HG03280 (cell line): ENCODE data around the gene KRT33B.
"Not testable (repeated sequence)": the region's sequence is repeated elsewhere in the genome, so short reads cannot be mapped to it uniquely, and the experiment has no call there.

Experiments used
- ATAC-seq: cut with Tn5 transposase; IDR thresholded peaks from one replicate; pipeline ENCODE4 v1.9.1; 2021; ENCODE audit warnings: mild to moderate bottlenecking, moderate library complexity; ENCODE audit not compliant: unreplicated experiment

The KRT33B gene

GRCh38 chr17:41369713-41370112, at the start of gene KRT33B:
TSS of gene KRT33B (minus strand) at chr17:41369813. CDS start at chr17:41369750, 63 bp downstream.
- ATAC-seq = no peak

DNA sequence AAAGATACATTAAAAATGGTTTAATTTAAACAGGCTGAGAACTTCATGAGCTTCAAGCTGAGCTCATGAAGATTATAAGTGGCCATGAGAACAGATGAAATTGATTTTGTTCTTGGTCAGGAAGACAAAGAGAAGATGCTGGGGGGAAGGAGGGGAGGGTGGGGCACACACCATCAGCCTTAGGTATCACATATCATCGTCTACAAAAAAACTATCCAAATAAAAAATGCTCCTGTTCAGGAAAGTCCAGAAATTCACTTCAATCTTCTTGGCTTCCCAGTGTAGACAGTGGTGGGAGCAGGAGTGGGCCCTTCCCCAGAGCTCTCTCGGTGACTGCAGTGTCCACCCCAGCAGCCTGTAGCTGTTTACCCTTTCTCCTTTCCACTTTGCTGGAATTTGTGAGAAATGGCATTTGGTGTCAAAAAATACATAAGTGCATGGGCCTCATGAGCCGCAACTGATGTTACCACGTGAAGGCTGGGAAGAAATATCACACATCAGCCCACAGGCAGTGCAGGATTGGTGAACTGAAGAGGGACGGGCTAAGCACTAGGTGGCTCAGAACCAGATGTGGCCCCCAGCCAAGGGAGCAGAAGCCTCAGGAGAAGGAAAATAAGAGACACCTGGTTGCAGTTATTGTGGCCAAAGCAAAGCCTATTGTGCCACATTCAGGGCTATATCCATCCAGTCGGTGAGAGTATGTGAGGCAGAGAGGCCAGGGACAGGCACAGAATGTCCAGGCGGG, 48.7 kb upstream of the KRT33B start:
- no peak for ATAC-seq

GRCh38 chr17:41417576-41418015, 48.0 kb upstream of the KRT33B start:
- ATAC-seq = no peak

DNA sequence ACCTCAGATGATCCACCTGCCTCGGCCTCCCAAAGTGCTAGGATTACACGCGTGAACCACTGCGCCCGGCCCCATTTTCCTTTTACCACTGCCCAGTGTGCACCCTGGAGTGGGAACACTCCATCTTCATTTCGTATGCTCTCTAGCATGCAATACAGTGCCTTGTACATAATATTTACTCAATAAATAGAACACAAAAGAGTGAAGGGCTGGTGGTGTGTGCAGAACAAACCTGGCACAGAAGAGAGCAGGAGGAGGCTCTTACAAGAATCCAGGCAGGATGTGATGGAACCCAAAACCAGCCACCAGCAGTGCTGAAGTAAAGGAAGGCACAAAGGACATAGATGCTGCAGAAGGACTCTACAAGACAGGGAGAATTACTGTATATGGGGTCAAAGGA, 47.5 kb upstream of the KRT33B start:
- ATAC-seq = no peak

DNA sequence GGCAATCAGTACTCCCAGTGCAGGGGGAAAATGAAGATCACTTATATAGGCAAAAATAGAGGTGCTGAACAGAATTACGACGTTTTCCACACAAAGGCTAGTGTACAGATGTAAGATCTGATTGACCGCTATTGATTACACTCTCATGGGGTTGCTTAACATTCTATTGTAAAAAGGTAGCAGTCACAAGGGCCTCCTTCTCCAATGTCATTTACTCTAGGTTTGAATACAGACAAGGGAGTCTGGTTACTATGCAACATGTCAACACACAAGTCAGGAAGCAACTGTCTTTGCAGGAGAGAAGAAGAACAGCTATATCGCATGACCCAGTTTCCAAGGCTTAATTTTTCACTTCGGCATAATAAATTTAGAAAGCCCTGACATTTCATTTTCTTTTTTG, 46.9 kb upstream of the KRT33B start:
- ATAC-seq = no peak

DNA sequence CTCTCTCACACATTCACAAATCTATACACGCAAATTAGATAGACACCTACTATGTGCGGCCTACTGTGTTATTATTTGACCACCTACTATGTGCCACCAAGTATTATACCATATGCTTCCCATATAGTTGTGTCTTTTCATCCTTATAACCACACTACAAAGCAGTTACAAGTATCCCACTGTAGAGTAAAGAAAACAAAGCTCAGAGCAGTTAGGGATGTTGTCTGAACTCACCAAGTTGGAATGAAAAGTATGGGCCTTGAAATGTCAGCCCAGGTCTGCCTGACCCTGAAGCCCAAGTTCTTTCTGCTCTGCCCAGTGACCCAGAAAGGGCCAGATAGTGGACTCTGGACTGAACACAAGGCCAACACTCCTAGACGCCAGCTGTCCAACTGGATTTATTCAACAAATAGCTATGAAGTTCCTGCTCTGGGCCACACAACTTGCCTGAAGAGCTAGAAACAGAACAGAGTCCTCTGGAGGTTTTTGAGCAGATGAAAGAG, 46.3 kb upstream of the KRT33B start:
- no peak for ATAC-seq

- ATAC-seq = no peak
Observed at GRCh38 chr17:41415411-41415810, 45.8 kb upstream of the KRT33B start.

DNA sequence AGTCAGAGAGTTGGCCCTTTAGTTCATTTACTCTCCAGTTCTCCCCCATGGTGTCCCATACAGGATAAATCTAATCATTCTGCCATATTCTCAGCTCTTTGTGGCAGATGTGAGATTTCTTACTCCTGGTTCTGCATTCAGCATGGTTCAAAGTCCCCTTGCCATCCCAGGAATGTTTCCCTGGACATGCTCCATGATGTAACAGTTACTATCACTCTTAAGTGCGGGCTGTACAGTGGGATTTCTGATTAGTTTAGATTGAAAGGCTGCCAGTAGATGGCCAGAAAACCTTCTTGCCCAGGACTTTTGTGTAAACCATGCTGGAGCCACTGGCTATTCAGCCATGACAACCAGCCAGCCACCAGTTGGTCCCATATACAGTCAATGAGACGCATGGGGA, 44.4 kb upstream of the KRT33B start:
- ATAC-seq = no peak

DNA sequence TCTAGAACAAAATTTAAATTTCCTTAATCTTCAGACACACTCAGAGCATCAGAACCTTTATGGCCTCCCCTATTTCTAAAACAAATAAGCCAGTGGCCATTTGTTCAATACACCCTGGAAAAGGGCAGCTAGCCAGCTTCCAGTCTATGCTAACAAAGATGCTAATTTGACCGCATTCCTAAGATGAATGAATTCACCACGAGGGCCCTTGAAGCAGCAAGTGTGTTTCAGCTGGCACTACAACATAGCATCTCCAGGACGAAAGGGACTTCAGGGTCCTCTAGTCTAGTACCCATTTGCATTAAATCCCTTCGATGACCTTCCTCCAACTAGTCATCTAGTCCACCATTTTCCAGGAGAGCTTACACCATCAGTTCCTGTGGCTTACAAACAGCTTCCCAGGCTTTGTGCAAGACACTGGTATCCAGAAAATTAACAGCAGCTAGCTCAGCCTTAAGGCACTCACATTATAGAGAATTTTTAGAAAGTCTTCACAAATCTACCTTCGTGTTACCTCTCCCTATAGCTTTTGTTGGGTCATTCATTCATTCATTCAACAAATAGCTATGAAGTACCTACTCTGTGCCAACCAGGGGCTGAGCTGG, 43.8 kb upstream of the KRT33B start:
- no peak for ATAC-seq

- ATAC-seq = no peak
Observed at GRCh38 chr17:41411072-41411840, 41.6 kb upstream of the KRT33B start.

- ATAC-seq = no peak
Observed at GRCh38 chr17:41407226-41407625, 37.6 kb upstream of the KRT33B start.

- ATAC-seq = no peak
Observed at GRCh38 chr17:41406205-41406604, 36.6 kb upstream of the KRT33B start.

DNA sequence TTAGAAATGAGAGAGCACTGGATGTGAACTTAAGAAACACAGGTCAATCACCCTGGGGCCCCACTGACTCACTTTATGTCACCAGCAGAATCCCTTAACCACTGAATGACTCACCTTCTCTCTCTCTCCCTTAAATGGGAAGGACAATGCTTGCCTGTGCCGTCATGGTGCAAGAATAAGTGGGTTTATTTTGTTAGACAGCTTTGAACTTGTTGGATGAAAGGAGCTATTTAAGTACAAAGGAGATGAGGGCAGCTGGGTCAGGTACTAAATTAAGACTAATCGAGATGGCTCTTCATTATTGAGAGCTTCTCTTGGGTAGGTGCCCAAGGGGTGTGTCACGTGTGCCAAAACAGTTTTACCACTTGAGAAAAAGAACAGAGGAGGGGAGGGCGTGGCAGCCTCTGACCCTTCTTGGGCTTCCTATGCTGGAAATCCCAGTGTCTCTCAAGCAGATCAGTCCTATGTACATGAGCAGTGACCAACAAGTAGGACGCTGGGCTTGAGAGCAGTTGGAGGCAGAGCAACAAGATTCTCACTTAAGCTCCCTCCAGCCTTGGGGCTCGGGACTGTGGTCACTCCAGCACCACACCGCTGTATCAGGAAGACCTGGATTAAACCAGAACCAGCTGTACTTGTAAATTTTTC, 34.5 kb upstream of the KRT33B start:
- no peak for ATAC-seq

- no peak for ATAC-seq
Observed at GRCh38 chr17:41403404-41404023, 33.9 kb upstream of the KRT33B start.

GRCh38 chr17:41402161-41402560, 32.5 kb upstream of the KRT33B start:
- ATAC-seq = no peak

GRCh38 chr17:41396996-41397660, 27.5 kb upstream of the KRT33B start, which contains the start of gene KRT31:
TSS of gene KRT31 (minus strand) at chr17:41397608. CDS start at chr17:41397539, 69 bp downstream.
- ATAC-seq = no peak

DNA sequence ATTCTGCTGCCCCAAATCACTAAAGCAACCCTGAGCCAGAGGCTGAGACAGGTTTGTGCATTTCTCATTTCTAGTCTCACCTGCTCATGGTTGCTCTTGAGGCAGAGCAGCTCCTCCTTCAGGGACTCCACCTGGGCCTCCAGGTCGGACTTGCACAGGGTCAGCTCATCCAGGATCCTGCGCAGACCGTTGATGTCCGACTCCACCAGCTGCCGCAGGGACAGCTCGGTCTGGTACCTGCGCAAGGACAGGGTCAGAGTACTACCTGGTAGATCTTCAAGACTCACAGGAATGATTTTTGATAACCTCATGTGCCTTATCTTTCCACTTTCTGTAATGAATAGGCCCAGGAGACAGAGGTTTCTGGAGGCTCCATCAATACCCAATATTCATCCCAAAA, 26.7 kb upstream of the KRT33B start:
- no peak for ATAC-seq

DNA sequence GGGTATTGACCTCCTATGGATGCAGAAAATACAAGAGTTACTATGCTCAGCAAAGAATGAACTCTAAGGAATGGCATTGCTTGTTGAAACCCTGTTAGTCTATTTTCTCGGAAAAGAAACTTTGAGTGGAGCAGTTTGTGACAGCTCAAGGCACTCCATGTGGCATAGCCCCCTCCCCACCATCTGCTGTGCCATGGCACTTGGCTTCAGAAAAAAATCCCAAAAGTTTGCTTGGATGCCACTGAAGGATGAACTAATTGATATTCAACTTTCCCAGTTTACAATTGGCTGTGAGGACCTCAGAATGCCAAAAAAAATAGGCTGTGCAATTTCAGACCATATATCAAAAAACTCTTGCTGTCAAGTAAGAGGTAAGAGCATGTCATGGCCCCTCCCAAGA, 26.0 kb upstream of the KRT33B start:
- no peak for ATAC-seq

DNA sequence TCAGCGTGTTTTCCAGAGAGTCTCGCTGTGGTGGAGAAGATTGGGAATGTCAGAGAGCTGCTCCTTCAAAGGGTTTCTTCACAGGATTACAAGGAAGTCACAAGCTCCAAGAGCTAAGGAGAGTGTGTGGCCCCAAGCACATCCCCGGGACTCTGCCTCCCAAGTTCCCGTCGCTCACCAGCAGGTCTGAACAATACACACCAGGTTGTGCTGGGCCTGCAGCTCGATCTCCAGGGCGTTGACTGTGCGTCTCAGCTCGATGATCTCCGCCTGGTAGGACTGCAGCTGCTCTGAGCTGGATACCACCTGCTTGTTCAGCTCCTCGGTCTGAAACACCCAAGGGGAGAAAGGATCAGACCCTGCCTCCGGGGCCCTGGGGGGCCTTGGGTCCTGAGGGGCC, 25.4 kb upstream of the KRT33B start:
- not testable (repeated sequence) for ATAC-seq
